SK-N-MC (cell line): ENCODE data around the gene EFS.

Experiments
- EZH2 ChIP-seq: fragments of 200-600 bp; sonication (generic); IDR thresholded peaks from one replicate; pipeline ENCODE4 v1.6.1; 2017; ENCODE audit warnings: antibody characterized with exemption
- FOXP2 ChIP-seq: optimal IDR thresholded peaks from 2 replicates; pipeline ENCODE3; 2011; ENCODE audit warnings: mild to moderate bottlenecking, moderate library complexity; ENCODE audit not compliant: insufficient read depth; ENCODE audit errors: extremely low read length, control extremely low read depth
- POLR2AphosphoS5 ChIP-seq: IDR thresholded peaks from 2 replicates; pipeline ENCODE4 v1.6.1; 2012; ENCODE audit warnings: mild to moderate bottlenecking, low read depth, low read length, borderline replicate concordance

DNA sequence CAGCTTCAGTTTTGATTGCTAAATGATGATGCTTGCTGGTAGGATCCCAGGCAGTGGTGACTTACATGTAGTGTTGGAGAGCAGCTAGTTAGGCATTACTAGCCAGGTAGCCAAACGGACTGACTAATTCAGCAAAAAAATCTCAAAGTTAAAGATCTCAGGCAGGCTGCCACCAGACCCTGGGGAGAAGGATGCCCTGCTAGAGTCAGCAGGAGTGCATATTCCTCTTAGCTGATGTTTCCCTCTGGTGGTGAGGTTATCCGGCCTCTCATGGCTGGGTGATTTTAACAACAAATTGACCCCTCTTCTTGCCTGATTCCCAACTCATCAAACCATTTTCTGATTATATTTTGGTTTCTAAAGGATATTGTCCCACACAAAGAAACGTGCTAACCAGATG, 2.8 kb downstream of the EFS start:
- TF ChIP-seq POLR2AphosphoS5, result no peak
- no peak for TF ChIP-seq EZH2
- TF ChIP-seq FOXP2, result no peak
